ENCODE results near the gene USP6NL.
"Not testable (repeated sequence)": the region's sequence is repeated elsewhere in the genome, so short reads cannot be mapped to it uniquely, and the experiment has no call there.

USP6NL gene

DNA sequence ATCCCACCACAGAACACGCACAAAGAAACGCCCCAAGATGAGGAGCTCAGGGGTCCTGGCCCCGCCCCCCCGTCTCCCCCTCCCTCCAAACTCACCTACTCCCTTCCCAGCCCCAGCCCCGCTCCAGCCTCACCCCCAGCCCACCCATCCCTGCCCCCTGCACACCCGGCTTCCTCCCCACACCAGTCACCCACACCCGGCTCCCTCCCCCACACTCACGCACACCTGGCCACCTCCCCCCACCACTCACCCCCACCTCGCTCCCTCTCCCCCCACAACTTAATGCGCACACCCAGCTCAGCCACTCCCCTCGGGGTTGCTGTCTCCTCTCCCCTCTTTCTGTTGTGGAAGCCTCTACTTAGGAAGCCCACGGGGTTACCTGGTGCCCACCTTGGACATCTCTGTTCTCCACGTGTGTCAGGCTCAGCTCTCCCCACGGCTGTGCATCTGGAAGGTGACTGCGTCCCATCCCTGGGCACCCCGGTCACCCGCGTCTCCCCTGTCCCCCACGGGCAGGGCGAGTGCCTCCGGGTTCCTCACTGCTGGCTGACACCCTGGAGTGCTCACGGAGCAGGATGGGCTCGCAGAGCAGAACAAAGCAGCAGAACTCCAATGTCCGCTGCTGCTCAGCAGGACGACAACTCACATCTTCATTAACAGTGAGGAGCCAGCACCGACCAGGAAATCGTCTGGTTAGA is 166.8 kb downstream of the USP6NL start:
- DNase-seq (ENCODE audit: low read depth in 2 of 2) = no peak

DNA sequence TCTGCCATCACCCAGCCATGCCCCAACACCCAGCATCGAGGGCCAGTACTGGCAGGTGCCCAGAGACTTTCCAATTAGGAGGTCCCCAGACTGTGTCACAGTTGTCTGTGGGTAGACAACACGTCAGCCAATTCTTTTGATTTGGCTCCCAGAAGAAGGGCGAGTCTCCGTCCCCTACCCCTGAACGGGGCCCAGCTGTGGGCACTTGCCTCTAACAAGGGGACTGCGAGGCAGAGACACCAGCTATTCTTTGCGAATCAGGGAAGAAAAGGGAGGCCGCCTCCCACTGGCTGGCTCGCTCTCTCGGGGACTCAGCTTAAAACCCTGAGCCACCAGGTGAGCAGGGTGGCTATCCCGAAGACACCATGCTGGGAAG is 167.3 kb downstream of the USP6NL start:
- DNase-seq (ENCODE audit: low read depth in 2 of 2) = no peak

DNA sequence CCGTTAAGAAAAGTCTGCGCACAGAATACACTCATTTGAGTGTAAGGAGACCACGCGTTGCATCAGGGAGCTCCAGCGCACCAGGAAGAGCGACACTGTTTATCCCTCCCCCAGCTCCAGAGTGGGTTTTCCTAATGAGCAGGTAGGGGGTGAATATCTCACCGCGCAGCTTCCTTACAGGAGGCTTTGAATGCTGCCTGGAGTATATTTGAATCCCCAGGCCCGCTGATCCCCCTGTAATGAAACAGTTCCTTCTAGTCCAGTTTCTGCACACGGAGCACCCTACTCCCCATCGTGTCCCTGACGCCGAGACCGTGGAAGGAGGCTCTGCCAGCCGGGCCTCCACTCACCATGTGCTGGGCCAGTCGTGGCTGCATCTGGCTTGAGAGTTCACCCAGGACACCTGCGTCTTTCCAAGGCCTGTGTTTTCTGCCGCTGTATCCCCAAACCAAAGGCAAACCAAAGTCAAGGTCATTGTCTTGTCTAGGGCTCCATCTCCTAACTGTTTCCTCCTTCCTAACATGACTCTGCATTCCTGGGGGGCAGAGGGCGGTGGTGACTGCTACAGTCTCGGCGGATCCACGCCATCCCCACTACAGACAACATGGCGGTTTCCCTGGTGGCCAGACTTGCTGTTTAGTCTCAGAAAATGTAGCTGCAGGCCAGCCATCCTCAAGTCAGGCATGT is 167.8 kb downstream of the USP6NL start:
- DNase-seq (ENCODE audit: low read depth in 2 of 2) = no peak

DNA sequence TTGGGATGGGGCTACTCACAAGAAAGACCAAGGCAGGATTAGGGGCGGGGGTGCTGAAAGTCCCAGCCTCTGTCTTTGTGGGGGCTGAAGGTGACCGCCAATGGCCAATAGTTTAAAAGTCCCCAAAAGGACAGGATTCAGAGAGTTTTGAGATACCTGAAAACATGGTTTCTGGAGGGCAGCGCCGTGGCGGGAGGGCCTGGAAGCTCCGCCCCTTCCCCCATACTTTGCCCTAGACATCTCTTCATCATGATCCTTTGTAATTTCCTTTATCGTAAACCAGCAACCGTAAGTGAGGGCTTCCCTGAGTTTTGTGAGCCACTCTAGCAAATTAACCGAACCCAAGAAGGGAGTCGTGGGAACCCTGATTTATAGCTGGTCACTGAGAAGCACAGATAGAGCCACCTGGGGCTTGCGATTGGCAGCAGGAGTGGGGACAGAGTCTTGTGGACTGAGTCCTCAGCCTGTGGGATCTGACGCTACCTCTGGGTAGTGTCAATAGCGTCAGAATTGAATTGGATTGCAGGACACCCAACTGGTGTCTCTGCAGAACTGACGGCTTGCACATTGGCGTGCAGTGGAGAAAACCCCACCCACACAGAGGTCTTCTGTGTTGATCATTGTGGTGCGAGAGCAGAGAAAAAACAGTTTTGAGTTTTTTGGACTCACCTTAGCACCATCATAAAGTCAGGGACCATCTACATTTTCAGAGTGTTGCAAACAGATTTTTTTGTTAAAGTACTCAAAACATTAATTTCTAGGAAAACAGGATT is 169.3 kb downstream of the USP6NL start:
- no peak for DNase-seq (ENCODE audit: low read depth in 2 of 2)

DNA sequence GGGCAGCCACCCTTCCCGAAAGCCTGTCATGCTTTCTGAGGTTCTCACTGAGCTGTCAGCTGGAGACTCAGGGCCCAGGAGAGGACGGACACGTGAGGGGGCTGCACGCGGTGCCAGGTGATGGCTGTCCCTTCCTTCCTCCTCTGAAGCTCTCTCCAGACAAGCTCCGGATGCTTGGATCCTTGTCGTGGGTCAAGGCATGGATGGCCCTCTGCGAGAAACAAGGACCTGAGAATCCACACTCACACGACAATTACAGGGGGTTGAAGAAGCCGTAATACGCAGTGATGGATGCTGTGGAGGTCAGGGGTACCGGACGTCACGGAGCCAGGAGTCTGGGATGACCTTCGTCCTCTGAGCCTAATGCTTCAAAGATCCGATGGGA is 170.3 kb downstream of the USP6NL start:
- no peak for DNase-seq (ENCODE audit: low read depth in 2 of 2)

DNA sequence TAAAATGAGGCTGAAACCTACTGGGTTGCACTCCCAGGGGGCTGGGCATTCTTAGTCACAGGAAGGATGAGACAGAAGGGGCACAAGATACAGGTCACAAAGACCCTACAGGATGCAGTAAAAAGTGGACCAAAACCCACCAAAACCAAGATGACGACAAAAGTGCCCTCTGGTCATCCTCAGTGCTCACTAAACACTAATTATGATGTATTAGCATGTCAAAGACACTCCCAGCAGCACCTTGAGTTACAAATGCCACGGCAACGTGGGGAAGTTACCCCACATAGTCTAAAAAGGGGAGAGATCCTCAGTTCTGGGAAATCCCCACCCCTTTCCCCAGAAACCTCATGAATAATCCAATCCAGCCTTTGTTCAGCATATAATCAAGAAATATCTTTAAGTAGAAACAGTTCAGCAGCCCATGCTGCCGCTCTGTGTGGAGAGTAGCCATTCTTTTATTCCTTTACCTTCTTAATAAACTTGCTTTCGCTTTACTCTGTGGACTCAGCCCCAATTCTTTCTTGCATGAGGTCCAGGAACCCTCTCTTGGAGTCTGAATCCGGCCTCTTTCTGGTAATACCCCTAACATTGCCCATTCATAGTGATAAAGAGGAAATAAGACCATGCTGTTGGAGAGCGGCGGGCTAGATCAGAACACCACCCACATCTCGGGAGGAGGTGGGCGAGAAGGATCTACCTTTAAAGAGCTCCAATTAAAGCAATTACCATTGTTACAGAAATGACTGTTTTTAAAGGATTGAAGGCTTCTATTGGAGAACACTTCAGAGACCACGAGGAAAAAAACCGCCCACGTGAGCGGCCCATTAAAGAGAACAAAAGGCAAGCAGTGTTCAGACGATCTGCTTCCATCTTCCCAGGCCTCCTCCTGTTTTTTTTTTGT is 170.9 kb downstream of the USP6NL start:
- peak; percentile 17 to 40 for DNase-seq (ENCODE audit: low read depth in 2 of 2)

DNA sequence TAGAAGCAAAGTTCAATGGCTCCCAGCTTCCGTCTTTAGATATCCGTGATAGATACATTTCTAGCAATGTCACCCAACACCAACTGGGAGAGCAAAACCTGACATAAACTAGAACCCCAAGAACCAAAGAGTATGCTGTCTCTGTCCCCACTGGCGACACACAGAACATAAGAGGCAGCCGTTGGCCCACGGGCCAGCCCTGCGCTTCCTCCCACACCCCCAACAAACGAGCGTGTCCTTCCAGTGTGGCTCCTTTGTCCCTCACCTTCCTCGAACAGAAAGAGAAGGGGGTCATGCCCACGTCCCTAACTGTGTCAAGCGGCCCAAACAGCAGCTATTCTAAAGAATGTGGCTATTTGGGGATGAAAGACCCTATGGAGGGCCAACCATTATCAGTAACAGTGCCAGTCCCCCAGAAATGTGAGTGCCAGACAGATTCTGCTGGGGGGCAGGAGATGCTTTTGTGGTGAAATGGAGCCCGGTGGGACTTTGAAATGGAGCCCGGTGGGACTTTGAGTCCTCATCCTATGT is 171.9 kb downstream of the USP6NL start:
- no peak for DNase-seq (ENCODE audit: low read depth in 2 of 2)

DNA sequence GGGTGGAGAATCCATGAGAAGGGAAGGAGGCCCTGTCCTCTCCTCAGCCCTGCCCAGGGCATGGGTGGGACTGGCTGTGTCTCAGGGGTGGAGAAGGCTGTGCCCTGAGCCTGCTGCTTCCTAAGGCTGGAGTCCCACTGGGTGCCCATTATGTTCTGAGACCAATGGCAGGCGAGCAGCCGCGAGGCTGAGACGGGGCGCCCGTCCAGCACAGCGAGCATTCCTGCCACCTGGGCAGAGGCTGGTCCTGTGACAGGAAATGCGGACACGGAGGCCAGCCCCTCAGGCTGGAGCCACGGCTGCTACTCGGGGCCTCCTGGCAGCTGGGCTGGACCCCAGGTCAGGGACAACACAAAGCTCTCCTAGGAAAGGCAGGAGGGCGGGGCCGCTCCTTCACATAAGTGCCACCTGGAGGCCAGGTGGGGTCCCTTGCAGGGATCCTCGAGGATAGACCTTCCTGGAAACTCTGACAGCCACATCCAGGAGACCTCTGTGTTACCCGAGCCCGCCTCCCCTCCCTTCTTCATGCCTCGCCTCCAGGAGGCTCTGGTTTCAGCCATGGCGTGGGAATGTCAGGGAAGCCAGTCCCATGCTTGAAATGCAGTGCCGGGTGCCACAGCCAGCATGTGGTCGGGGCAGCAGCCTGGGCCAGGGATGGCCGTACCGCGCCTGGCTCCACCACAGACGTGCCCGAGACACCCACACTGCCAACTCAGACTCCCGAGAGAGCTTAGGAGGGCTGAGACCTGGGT is 173.9 kb downstream of the USP6NL start:
- no peak for DNase-seq (ENCODE audit: low read depth in 2 of 2)

DNA sequence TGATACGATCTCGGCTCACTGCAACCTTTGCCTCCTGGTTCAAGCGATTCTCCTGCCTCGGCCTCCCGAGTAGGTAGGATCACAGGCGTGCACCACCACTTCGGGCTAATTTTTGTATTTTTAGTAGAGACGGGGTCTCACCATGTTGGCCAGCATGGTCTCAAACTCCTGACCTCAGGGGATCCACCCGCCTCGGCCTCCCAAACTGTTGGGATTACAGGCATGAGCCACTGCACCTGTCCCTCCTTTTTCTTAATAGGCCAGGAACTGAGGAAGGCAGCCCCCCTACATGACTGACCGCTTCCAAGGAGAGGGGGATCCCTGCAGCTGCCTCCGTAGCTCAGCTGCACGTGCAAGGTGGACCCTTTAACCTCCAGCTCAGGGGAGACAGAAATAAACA is 175.0 kb downstream of the USP6NL start:
- not testable (repeated sequence) for DNase-seq (ENCODE audit: low read depth in 2 of 2)

DNA sequence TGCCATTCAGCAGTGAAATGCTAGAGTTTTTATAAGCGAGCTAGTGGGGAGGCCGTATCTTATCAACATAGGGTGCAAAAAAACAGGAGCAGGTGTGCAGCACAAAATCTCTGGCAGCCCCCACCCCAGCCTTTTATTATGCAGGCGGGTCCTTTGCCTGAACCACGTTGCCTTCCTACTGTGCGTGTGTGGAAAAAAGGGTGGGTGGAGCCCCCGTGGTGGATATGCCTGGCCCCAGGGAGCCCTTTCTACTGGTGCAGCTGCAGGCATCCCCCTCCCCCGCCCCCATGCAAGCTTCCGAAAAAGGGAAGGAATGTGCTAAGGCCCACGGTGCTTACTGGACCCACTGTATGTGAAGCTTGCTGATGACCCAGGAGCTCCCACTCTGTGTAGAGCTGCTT is 175.9 kb downstream of the USP6NL start:
- no peak for DNase-seq (ENCODE audit: low read depth in 2 of 2)

DNA sequence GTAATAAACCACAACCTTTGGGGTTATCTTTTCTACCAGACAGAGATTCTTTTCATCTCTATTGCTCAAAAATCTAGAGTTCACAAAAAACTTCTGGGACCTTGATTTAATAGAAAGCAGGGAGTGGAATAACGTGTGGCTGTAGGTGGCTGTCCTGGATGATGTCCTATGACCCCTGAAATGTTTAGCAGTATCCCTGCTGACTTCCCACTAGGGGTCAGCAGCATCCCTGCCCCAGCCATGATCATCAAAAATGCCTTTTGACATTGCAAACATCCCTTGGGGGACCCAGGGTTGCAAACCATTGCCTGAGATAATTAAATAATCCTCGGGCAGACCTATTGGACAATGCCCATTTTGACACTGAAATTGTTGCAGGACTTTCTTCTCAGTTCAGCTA is 177.1 kb downstream of the USP6NL start:
- no peak for DNase-seq (ENCODE audit: low read depth in 2 of 2)

DNA sequence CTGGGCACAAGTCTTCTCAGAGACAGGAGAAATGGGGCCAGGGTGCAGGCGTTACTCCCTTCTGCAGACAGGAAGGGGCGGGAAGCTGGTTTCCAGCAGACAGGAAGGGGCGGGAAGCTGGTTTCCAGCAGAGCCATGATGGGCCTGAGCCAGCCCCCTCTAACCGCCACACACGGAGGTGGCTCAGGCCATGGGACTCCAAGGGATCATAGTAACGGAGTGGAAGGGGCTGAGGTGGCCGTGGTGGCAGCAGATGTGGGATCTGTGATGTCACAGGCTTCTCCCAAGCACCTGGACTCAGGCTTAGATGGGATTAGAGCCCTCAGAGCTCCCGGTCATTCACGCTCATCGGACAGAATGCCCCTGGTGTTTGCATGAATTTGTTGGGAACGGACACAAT is 177.8 kb downstream of the USP6NL start:
- no peak for DNase-seq (ENCODE audit: low read depth in 2 of 2)

DNA sequence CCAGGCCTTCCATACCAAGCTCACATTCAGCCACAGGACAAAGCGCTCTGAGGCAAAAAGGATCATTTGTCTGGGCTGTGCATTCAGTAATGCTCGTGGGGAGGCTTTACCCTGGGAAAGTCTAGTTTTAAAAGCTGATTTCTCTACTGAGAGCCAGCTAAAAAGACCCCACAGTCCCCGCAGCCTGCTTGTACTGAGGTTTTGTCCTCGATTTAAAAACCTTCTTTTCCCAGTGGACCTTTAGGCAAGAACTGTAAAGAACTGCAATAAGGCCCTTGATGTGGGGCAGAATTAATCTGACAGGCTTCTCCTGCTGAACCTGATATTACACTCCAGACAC is 180.3 kb downstream of the USP6NL start:
- DNase-seq (ENCODE audit: low read depth in 2 of 2) = no peak

DNA sequence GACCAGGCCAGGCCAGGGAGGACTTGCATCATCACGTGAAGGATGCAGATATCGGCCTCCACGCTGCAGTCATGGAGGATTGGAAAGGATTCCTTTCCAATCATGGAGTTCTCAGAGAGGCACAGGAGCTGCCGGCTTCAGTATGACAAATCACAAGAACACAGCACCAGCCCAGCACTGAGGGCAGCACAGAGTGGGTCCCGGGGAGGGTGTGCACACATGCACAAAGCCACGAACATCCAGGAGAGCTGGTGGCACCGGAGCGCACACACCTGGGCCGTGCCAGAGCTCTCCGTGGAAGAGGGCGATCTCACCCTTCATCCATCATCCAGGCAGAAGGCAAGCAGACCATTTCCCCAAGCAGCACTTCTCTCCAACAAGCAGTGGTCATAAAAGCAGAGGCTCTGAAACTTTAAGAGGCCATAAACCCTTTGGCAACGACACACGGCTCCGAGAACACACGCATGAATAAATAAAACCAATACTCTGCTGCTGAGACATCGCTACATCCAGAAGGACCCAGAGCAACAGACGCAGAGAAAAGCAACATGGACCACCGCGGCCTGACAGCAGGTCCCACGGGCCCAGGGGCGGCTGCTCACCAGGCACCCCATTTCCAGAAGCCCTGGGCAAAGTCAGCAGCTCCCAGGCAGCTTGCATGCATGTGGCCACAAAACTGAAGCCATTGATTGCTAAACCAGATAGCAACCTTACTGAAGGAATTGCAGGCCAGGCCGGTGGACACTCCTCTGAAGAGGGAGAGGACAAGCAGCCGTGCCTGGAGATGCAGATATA is 180.8 kb downstream of the USP6NL start:
- DNase-seq (ENCODE audit: low read depth in 2 of 2) = no peak

DNA sequence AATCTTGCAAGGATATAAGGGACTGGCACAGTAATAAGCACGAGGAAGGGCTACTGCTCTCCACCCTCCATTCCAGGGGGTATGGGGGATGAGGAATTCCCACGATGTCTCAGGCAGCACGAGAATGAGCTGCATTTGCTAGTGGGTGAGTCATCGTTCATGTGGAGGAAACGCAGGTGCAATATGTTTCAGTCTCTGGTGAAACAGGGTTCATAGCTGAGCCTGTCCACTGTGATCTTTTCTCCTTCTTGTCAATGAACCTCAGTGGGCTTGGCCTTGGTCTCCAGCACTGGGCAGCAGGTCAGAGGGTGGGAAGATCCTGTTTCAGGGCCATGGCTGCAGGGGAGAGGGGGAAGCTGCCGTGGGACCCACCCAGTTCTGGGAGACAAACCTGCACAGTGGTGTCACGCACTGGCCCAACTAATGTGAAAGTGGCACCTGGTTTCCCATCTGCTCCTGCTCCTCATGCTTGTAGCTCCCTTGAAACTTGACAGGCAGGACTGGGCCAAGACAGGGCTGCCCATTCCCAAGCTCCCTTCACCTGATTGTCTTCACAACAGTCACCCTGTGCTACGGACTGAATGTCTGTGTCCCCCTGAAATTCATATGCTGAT is 181.9 kb downstream of the USP6NL start:
- no peak for DNase-seq (ENCODE audit: low read depth in 2 of 2)

DNA sequence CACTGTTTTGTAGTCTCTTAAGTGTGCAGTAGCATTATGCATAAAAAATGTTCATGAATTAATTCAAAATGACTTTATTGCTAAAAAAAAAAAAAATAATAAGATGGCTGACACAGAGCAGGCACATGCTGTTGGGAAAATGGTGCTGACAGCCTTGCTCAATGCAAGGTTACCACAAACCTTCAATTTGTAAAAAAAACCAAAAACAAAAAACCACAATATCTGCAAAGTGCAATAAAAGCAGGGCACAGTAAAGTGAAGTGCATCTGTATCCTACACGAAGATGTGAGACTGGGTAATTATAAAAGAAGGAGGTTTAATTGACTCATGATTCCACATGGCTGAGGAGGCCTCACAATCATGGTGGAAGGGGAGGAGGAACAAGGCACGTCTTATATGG is 185.8 kb downstream of the USP6NL start:
- DNase-seq (ENCODE audit: low read depth in 2 of 2) = no peak

DNA sequence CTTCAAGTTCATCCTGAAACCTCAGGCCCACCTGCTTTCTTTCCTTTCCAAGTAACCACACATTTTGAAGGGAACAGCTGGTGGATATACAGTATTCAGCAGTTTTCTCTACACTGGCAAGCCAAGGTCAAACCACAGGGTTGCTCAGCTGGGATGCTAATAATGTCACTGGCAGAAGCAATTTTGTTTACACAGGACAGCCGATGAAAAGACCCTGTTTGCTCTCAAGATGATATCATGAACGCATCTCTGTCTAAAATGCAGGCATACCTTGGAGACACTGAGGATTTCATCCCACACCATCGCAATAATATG is 186.2 kb downstream of the USP6NL start:
- DNase-seq (ENCODE audit: low read depth in 2 of 2) = no peak

DNA sequence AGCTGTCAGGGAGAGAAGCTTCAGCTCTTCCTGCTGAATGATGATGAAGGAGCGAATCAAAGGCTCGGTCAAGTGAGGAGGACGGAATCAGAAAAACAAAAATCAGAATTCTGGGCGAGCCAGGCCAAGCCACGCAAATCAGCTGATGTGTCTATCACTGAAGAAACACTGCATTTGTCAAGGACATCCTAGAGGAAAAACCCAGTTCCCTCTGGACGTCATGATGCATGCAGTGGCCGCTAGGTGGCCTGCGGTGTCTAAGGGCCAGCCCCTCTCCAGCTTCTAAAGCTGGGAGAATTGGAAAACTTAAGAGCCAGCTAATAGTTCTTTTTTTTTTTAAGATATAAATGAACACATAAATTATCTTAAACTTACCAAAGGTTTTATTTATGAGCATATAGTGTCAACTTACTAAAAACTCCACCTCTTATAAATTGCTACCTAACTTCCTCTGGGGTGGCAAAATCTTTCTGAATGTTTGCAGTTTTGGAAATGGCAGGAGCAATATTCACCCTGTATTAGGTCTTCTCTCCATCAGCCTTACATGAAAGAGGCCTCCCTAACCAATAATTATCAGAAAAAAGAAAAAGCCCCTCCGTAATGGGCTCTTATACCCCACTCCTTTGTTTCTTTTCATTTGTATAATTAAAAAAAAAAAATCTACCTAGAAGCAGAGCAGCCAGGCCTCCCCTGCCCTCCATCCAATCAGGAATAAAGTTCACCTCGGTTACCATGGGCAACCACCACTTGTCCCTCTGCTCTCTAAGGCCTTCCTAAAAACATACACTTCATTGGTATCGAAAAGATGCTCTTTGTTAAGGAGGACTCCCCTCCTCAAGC is 186.8 kb downstream of the USP6NL start:
- no peak for DNase-seq (ENCODE audit: low read depth in 2 of 2)

DNA sequence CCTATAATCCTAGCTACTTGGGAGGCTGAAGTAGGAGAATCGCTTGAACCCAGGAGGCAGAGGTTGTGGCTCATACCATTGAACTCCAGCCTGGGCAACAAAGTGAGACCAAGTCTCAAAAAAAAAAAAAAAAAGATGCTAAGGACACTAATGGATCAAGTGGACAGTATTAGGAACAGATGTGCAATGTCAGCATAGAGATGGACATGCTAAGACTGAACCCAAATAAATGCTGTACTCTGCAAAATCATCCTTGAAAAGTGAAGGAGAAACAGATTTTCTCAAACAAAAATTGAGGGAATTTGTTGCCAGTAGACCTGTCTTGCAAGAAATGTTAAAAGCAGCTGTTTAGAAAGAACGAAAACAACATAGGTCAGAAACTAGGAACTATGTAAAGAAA is 194.5 kb downstream of the USP6NL start:
- no peak for DNase-seq (ENCODE audit: low read depth in 2 of 2)
